Smooth muscle cell (in vitro differentiated cells): ENCODE results near the gene TMEM156. TPM values are rescaled to one million over a fixed set of nuclear protein-coding genes. Genes with fewer than 3 reads are reported as not detected.

ENCODE experiments used
- DNase-seq: peaks from one replicate; lab custom pipeline; 2025; ENCODE audit not compliant: unreplicated experiment; lab: John Stamatoyannopoulos, UW
- H2AFZ ChIP-seq: fragments of 200-600 bp; sonication (generic); 2 replicates; pipeline ENCODE4 v1.6.0; 2016; ENCODE audit warnings: antibody characterized with exemption, low read depth, mild to moderate bottlenecking
- H3F3A ChIP-seq: fragments of 200-600 bp; sonication (generic); 2 replicates; pipeline ENCODE4 v1.6.0; 2017; ENCODE audit warnings: antibody characterized with exemption, low read depth
- H3K27ac ChIP-seq: fragments of 200-600 bp; sonication (generic); 2 replicates; pipeline ENCODE4 v1.5.1; 2016; ENCODE audit warnings: low read depth, mild to moderate bottlenecking
- H3K27me3 ChIP-seq: fragments of 200-600 bp; sonication (generic); 2 replicates; pipeline ENCODE4 v1.6.1; 2016; ENCODE audit warnings: low read depth, mild to moderate bottlenecking
- H3K36me3 ChIP-seq: fragments of 200-600 bp; sonication (generic); 2 replicates; pipeline ENCODE4 v1.5.1; 2016; ENCODE audit warnings: low read depth
- H3K4me1 ChIP-seq: fragments of 200-600 bp; sonication (generic); 2 replicates; pipeline ENCODE4 v1.5.1; 2016; ENCODE audit warnings: low read depth
- H3K4me2 ChIP-seq: fragments of 200-600 bp; sonication (generic); 2 replicates; pipeline ENCODE4 v1.6.0; 2016; ENCODE audit warnings: mild to moderate bottlenecking
- H3K4me3 ChIP-seq: fragments of 200-600 bp; sonication (generic); 2 replicates; pipeline ENCODE4 v1.5.1; 2016; ENCODE audit warnings: mild to moderate bottlenecking
- H3K79me2 ChIP-seq: fragments of 200-600 bp; sonication (generic); 2 replicates; pipeline ENCODE4 v1.6.0; 2016; ENCODE audit warnings: low read depth, mild to moderate bottlenecking
- H3K9ac ChIP-seq: fragments of 200-600 bp; sonication (generic); 2 replicates; pipeline ENCODE4 v1.6.0; 2016; ENCODE audit warnings: low read depth
- H3K9me3 ChIP-seq: fragments of 200-600 bp; sonication (generic); replicated peaks from 2 replicates; pipeline ENCODE4 v1.5.1; 2016; ENCODE audit warnings: low read depth
- H4K20me1 ChIP-seq: fragments of 200-600 bp; sonication (generic); 2 replicates; pipeline ENCODE4 v1.6.0; 2016; ENCODE audit warnings: low read depth
- WGBS: methylation state at CpG from one replicate; pipeline ENCODE4 v1.1.7; 2016; ENCODE audit warnings: low lambda C conversion rate; 5-methylcytosine and 5-hydroxymethylcytosine counted together
- polyA plus RNA-seq: library from polyadenylated mRNA; unstranded; fragments of >200 nt; fragmentation: Nextera tagmentation; extraction: Ambion mirVana; gene quantifications from 2 replicates; pipeline ENCODE4 v1.2.1, GENCODE V29; 2016
- total RNA-seq: library from RNA; depleted of rRNA; stranded (reverse); fragments of >200 nt; gene quantifications from 2 replicates; pipeline ENCODE4 v1.2.3, GENCODE V29; 2014
- TF ChIP-seq, protein P1 (sequence below): fragments of 200-600 bp; sonication (generic); IDR thresholded peaks from 2 replicates; pipeline ENCODE4 v1.5.1; 2017; ENCODE audit warnings: borderline replicate concordance, mild to moderate bottlenecking, antibody characterized with exemption; ENCODE audit not compliant: insufficient read depth, poor library complexity, severe bottlenecking

The TMEM156 gene
- total and polyA plus RNA-seq, 2 experiments from 2014 or later, result 0.04 TPM; not detected in 1

DNA sequence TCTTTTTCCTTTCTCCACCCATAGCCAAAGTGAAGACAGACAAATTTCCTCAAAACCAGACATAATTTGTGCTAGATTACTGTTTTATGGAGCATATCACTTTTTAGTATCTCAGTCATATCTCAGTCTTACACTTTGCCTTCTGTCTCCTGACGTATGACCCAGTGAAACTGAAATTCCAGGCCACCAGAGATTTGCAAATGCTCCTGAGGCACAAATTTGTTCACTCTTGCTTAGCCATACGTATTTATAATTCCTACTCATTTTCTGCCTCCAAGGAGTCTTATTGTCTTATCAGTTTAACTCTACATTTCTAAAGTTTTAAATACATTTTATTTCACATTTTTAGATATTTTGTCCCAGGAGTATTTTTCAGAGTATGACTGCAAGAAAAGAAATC, 10.0 kb downstream of the TMEM156 start:
- 53% methylated on average over 2 of the region's 2 CpGs for WGBS

DNA sequence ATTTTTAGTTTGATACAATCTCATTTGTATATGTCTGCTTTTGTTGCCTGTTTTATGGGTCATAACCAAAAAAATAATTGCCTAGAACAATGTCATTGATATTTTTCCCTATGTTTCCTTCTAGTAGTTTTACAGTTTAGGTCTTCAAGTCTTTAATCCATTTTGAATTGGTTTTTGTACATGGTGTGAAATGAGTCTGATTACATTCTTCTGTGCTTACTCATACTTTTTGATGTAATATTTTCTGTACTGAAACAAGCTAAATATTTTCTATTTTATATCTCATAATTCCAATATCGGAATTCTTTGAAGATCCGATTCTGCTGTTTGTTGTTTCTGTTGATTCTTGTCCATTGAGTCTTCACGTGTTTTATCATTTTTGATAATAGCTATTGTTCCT, 10.6 kb downstream of the TMEM156 start:
- TF ChIP-seq, protein P1, sequence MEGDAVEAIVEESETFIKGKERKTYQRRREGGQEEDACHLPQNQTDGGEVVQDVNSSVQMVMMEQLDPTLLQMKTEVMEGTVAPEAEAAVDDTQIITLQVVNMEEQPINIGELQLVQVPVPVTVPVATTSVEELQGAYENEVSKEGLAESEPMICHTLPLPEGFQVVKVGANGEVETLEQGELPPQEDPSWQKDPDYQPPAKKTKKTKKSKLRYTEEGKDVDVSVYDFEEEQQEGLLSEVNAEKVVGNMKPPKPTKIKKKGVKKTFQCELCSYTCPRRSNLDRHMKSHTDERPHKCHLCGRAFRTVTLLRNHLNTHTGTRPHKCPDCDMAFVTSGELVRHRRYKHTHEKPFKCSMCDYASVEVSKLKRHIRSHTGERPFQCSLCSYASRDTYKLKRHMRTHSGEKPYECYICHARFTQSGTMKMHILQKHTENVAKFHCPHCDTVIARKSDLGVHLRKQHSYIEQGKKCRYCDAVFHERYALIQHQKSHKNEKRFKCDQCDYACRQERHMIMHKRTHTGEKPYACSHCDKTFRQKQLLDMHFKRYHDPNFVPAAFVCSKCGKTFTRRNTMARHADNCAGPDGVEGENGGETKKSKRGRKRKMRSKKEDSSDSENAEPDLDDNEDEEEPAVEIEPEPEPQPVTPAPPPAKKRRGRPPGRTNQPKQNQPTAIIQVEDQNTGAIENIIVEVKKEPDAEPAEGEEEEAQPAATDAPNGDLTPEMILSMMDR, result no peak
- no peaks in the 10 kb centered on the region for H3K79me2 ChIP-seq
- no peak overlapping the region for H3K27ac ChIP-seq
- no peaks in the 10 kb centered on the region for H3F3A ChIP-seq
- H3K4me1 ChIP-seq, result no peaks in the 10 kb centered on the region
- H3K27me3 ChIP-seq, result no peaks in the 10 kb centered on the region
- no peak overlapping the region for H2AFZ ChIP-seq
- H3K4me3 ChIP-seq, result no peak overlapping the region
- no peaks in the 10 kb centered on the region for H3K9me3 ChIP-seq
- H3K36me3 ChIP-seq, result no peaks in the 10 kb centered on the region
- DNase-seq, result no peak
- 94% methylated on average over 3 of the region's 3 CpGs for WGBS
- no peak overlapping the region for H3K4me2 ChIP-seq
- H3K9ac ChIP-seq, result no peak overlapping the region
- no peaks in the 10 kb centered on the region for H4K20me1 ChIP-seq

More for the DNA sequence above, 10.0 kb downstream of the TMEM156 start:
- H3K9ac ChIP-seq, result no peak overlapping the region
- no peaks in the 10 kb centered on the region for H3K79me2 ChIP-seq
- H3K9me3 ChIP-seq, result no peaks in the 10 kb centered on the region
- H3K4me1 ChIP-seq, result no peaks in the 10 kb centered on the region
- H4K20me1 ChIP-seq, result no peaks in the 10 kb centered on the region
- TF ChIP-seq, protein P1, result no peak
- H3K27ac ChIP-seq, result no peak overlapping the region
- H3K36me3 ChIP-seq, result no peaks in the 10 kb centered on the region
- H3K27me3 ChIP-seq, result no peaks in the 10 kb centered on the region
- H3K4me3 ChIP-seq, result no peak overlapping the region
- no peak overlapping the region for H2AFZ ChIP-seq
- no peaks in the 10 kb centered on the region for H3F3A ChIP-seq
- DNase-seq, result no peak
- no peak overlapping the region for H3K4me2 ChIP-seq

DNA sequence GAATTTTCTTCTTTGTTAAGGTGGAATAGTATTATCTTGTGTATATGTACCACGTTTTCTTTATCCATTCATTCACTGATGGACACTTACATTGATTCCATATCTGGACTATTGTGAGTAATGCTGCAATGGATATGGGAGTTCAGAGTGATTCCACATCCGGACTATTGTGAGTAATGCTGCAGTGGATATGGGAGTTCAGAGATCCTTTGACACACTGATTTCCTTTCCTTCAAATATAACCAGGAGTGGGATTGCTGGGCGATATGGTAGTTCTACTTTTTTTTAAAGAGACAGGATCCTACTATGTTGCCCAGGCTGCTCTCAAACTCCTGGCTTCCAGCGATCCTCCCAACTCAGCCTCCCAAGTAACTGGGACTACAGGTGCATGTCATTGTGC, 12.1 kb downstream of the TMEM156 start:
- no peak overlapping the region for H3K4me3 ChIP-seq
- H3K36me3 ChIP-seq, result no peaks in the 10 kb centered on the region
- no peaks in the 10 kb centered on the region for H3F3A ChIP-seq
- no peak for DNase-seq
- H3K9me3 ChIP-seq, result no peaks in the 10 kb centered on the region
- H2AFZ ChIP-seq, result no peak overlapping the region
- no peaks in the 10 kb centered on the region for H3K79me2 ChIP-seq
- TF ChIP-seq, protein P1, result no peak
- H3K4me2 ChIP-seq, result no peak overlapping the region
- no peak overlapping the region for H3K27ac ChIP-seq
- no peaks in the 10 kb centered on the region for H3K27me3 ChIP-seq
- H3K4me1 ChIP-seq, result no peaks in the 10 kb centered on the region
- WGBS, result 86% methylated on average over 4 of the region's 4 CpGs
- no peaks in the 10 kb centered on the region for H4K20me1 ChIP-seq
- no peak overlapping the region for H3K9ac ChIP-seq

DNA sequence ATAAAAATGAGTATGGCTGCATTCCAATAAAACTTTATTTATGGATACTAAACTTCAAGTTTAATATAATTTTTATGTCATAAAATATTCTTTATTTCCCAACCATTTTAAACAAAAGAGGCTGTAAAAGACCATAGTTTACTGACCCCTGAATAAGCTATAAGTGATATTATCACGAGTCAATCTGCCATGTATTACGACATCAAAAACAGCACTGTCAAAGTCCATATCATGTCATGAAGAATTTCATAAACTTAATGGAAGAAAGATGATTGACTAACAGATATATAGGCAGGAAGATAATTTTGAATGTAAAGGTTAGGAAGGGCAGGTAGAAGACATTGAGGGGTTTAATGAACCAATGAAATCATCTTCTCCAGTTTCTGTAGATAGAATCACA, 18.2 kb downstream of the TMEM156 start:
- Histone ChIP-seq H2AFZ (no peak overlapping the region), H3F3A (no peaks in the 10 kb centered on the region), H4K20me1 (no peaks in the 10 kb centered on the region), H3K9ac (no peak overlapping the region), H3K27me3 (no peaks in the 10 kb centered on the region), H3K4me1 (no peaks in the 10 kb centered on the region), H3K27ac (no peak overlapping the region), H3K4me3 (no peak overlapping the region), H3K9me3 (no peaks in the 10 kb centered on the region), H3K4me2 (no peak overlapping the region), H3K79me2 (no peaks in the 10 kb centered on the region), H3K36me3 (no peaks in the 10 kb centered on the region)
- TF ChIP-seq, protein P1, result no peak
- WGBS, result 93% methylated on average over 2 of the region's 2 CpGs
- DNase-seq, result no peak
